IMR-90 (cell line): Measurements from ENCODE around the gene GLO1. TPM values are rescaled to one million over a fixed set of nuclear protein-coding genes. Genes with fewer than 3 reads are reported as not detected.

Experiments used
- ATAC-seq: fragments of 200-7000 bp; cut with Tn5 transposase; 2 replicates; pipeline ENCODE4 v1.9.1; 2020; ENCODE audit warnings: low read depth, mild to moderate bottlenecking, moderate library complexity
- BruUV-seq: library from RNA; stranded (reverse); fragments of 400-500 nt; replicated peaks from 2 replicates; lab custom pipeline; 2021; lab: Mats Ljungman, UMichigan
- CTCF ChIA-PET: fragments of 300-600 bp; formaldehyde crosslinking; extraction: SDS; loops from one replicate; lab custom pipeline; 2021; ENCODE audit warnings: antibody characterized with exemption; lab: Yijun Ruan, JAX
- POLR2A ChIA-PET: fragments of 300-600 bp; sonication (Branson Sonifier 250); formaldehyde crosslinking; loops from one replicate; lab custom pipeline; 2022; ENCODE audit warnings: antibody characterized with exemption; ENCODE audit not compliant: unreplicated experiment; lab: Charles Lee
- DNase-seq: peaks from one replicate; pipeline ENCODE4 v3.0.0; 2013
- H2AFZ ChIP-seq: replicated peaks from 2 replicates; pipeline ENCODE3; 2013; ENCODE audit warnings: low read length, mild to moderate bottlenecking; ENCODE audit not compliant: poor library complexity
- H2AK5ac ChIP-seq: 2 replicates; pipeline ENCODE4 v1.6.1; 2013; ENCODE audit warnings: low read depth, low read length, inconsistent platforms
- H2AK9ac ChIP-seq: replicated peaks from 2 replicates; pipeline ENCODE3; 2013; ENCODE audit warnings: mild to moderate bottlenecking, low read depth, low read length, moderate library complexity; ENCODE audit not compliant: poor library complexity
- H2BK120ac ChIP-seq: 2 replicates; pipeline ENCODE4 v1.6.1; 2013; ENCODE audit warnings: low read depth, low read length, inconsistent platforms
- H2BK15ac ChIP-seq: 3 replicates; pipeline ENCODE4 v1.6.1; 2013; ENCODE audit warnings: low read depth, low read length, inconsistent platforms
- H2BK20ac ChIP-seq: 2 replicates; pipeline ENCODE4 v1.6.1; 2013; ENCODE audit warnings: low read depth, mild to moderate bottlenecking, inconsistent platforms, low read length, moderate library complexity
- H2BK5ac ChIP-seq: 2 replicates; pipeline ENCODE4 v1.6.1; 2013; ENCODE audit warnings: mild to moderate bottlenecking, low read depth, low read length, inconsistent platforms; ENCODE audit not compliant: poor library complexity, severe bottlenecking
- H3K14ac ChIP-seq: replicated peaks from 2 replicates; pipeline ENCODE4 v1.6.1; 2013; ENCODE audit warnings: low read depth, low read length, inconsistent platforms
- H3K18ac ChIP-seq: 2 replicates; pipeline ENCODE4 v1.6.1; 2013; ENCODE audit warnings: low read depth, low read length, control low read depth
- H3K23ac ChIP-seq: 2 replicates; pipeline ENCODE4 v1.6.1; 2013; ENCODE audit warnings: low read depth, low read length, inconsistent platforms
- H3K27ac ChIP-seq: 2 replicates; pipeline ENCODE4 v1.5.1; 2013; ENCODE audit warnings: mild to moderate bottlenecking, control low read depth, low read length; ENCODE audit not compliant: insufficient read depth
- H3K27me3 ChIP-seq: 2 replicates; pipeline ENCODE4 v1.6.1; 2013; ENCODE audit warnings: low read length; ENCODE audit not compliant: control insufficient read depth, insufficient read depth
- H3K36me3 ChIP-seq: 2 replicates; pipeline ENCODE4 v1.6.1; 2013; ENCODE audit warnings: low read length, mixed read lengths; ENCODE audit not compliant: control insufficient read depth, insufficient read depth
- H3K4ac ChIP-seq: 2 replicates; pipeline ENCODE4 v1.6.1; 2013; ENCODE audit warnings: low read depth, low read length, inconsistent platforms
- H3K4me1 ChIP-seq: 2 replicates; pipeline ENCODE4 v1.6.1; 2013; ENCODE audit warnings: low read length, mixed read lengths; ENCODE audit not compliant: control insufficient read depth, insufficient read depth
- H3K4me2 ChIP-seq: 2 replicates; pipeline ENCODE4 v1.6.1; 2013; ENCODE audit warnings: low read depth, mild to moderate bottlenecking, control low read depth, low read length, moderate library complexity
- H3K4me3 ChIP-seq: 2 replicates; pipeline ENCODE4 v1.5.1; 2013; ENCODE audit warnings: low read depth, mild to moderate bottlenecking, control low read depth, low read length, moderate library complexity; ENCODE audit not compliant: insufficient read depth
- H3K56ac ChIP-seq: 2 replicates; pipeline ENCODE4 v1.6.1; 2013; ENCODE audit warnings: low read length, inconsistent platforms; ENCODE audit not compliant: insufficient read depth; ENCODE audit errors: extremely low read depth
- H3K79me1 ChIP-seq, 2 experiments: 2 replicates each; pipeline ENCODE4 v1.6.1; 2013; ENCODE audit warnings: low read length in 2 of 2, inconsistent platforms in 1 of 2, low read depth in 1 of 2
- H3K9ac ChIP-seq: 2 replicates; pipeline ENCODE4 v1.6.1; 2013; ENCODE audit warnings: low read depth, low read length, control low read depth
- H3K9me1 ChIP-seq: 2 replicates; pipeline ENCODE4 v1.6.1; 2013; ENCODE audit warnings: low read length, inconsistent platforms; ENCODE audit not compliant: insufficient read depth
- H3K9me3 ChIP-seq: 2 replicates; pipeline ENCODE4 v1.6.1; 2013; ENCODE audit warnings: low read length; ENCODE audit not compliant: control insufficient read depth, insufficient read depth
- H4K20me1 ChIP-seq: 2 replicates; pipeline ENCODE4 v1.6.1; 2013; ENCODE audit warnings: low read length, inconsistent platforms; ENCODE audit not compliant: insufficient read depth
- H4K5ac ChIP-seq: 2 replicates; pipeline ENCODE4 v1.6.1; 2013; ENCODE audit warnings: mild to moderate bottlenecking, low read depth, low read length, control low read depth
- H4K8ac ChIP-seq, 2 experiments: 2 replicates each; pipeline ENCODE4 v1.6.1; 2013; ENCODE audit warnings: low read depth in 2 of 2, low read length in 2 of 2, control low read depth in 1 of 2, inconsistent platforms in 1 of 2
- H4K91ac ChIP-seq: 2 replicates; pipeline ENCODE4 v1.6.1; 2013; ENCODE audit warnings: low read depth, low read length, inconsistent platforms; ENCODE audit not compliant: insufficient read depth
- BHLHE40 ChIP-seq: fragments of 150-350 bp; IDR thresholded peaks from 2 replicates; pipeline ENCODE4 v1.6.1; 2016; ENCODE audit warnings: mild to moderate bottlenecking, low read depth, low read length
- CEBPB ChIP-seq: IDR thresholded peaks from 2 replicates; pipeline ENCODE4 v1.6.1; 2012; ENCODE audit warnings: low read depth, low read length, improper control_type of control experiment
- CHD1 ChIP-seq: IDR thresholded peaks from 2 replicates; pipeline ENCODE4 v1.6.1; 2012; ENCODE audit warnings: low read depth, low read length, improper control_type of control experiment
- CTCF ChIP-seq: conservative IDR thresholded peaks from 2 replicates; pipeline ENCODE4 v1.5.1; 2012; ENCODE audit warnings: mild to moderate bottlenecking, low read depth, low read length, improper control_type of control experiment
- ELK1 ChIP-seq: fragments of 150-350 bp; IDR thresholded peaks from 2 replicates; pipeline ENCODE4 v1.6.1; 2016; ENCODE audit warnings: low read depth, mild to moderate bottlenecking, low read length, moderate library complexity, borderline replicate concordance
- FOS ChIP-seq: fragments of 150-350 bp; IDR thresholded peaks from 2 replicates; pipeline ENCODE4 v1.6.1; 2016; ENCODE audit warnings: low read depth, low read length
- MAZ ChIP-seq: IDR thresholded peaks from 2 replicates; pipeline ENCODE4 v1.6.1; 2012; ENCODE audit warnings: low read depth, mild to moderate bottlenecking, low read length, improper control_type of control experiment, moderate library complexity, borderline replicate concordance
- MXI1 ChIP-seq: IDR thresholded peaks from 2 replicates; pipeline ENCODE4 v1.6.1; 2012; ENCODE audit warnings: low read depth, mild to moderate bottlenecking, low read length, moderate library complexity, borderline replicate concordance
- NFE2L2 ChIP-seq: fragments of 150-350 bp; IDR thresholded peaks from 2 replicates; pipeline ENCODE4 v1.6.1; 2016; ENCODE audit warnings: low read depth, mild to moderate bottlenecking, low read length
- POLR2A ChIP-seq: IDR thresholded peaks from 2 replicates; pipeline ENCODE4 v1.6.1; 2012; ENCODE audit warnings: mild to moderate bottlenecking, low read depth, low read length
- RAD21 ChIP-seq: IDR thresholded peaks from 2 replicates; pipeline ENCODE4 v1.6.1; 2012; ENCODE audit warnings: low read length, improper control_type of control experiment
- RFX5 ChIP-seq: IDR thresholded peaks from 2 replicates; pipeline ENCODE4 v1.8.0; 2012; ENCODE audit warnings: low read depth, mild to moderate bottlenecking, low read length, moderate library complexity
- SMC3 ChIP-seq: fragments of 150-350 bp; IDR thresholded peaks from 2 replicates; pipeline ENCODE4 v1.6.1; 2016; ENCODE audit warnings: low read depth, mild to moderate bottlenecking, antibody characterized with exemption, low read length, moderate library complexity
- USF2 ChIP-seq: fragments of 150-350 bp; IDR thresholded peaks from 2 replicates; pipeline ENCODE4 v1.6.1; 2017; ENCODE audit warnings: mild to moderate bottlenecking, antibody characterized with exemption, low read length, low read depth
- WGBS, 2 experiments: methylation state at CpG; one replicate each; pipeline versions ENCODE4 v1.1.5 to v1.1.7; 2013; ENCODE audit warnings: missing lambda C conversion rate in 2 of 2; ENCODE audit not compliant: insufficient read length in 1 of 2; ENCODE audit errors: extremely low coverage in 2 of 2; 5-methylcytosine and 5-hydroxymethylcytosine counted together
- dilution Hi-C: fragments of 300-500 bp; cut with HindIII; formaldehyde crosslinking; loops from one replicate; pipeline ENCODE4 v1.14.3; 2018; ENCODE audit warnings: low sequenced_read_pairs; ENCODE audit not compliant: unreplicated experiment
- in situ Hi-C: fragments of 300-500 bp; cut with MboI; formaldehyde crosslinking; loops from 3 replicates; pipeline ENCODE4 v1.14.3; 2019; ENCODE audit warnings: low sequenced_read_pairs, inconsistent platforms, mixed read lengths
- intact Hi-C: fragments of 100-400 bp; cut with micrococcal nuclease; formaldehyde crosslinking; loops from 2 replicates; pipeline ENCODE4 v1.10.0; 2022
- polyA plus RNA-seq, 3 experiments: library from polyadenylated mRNA; depleted of rRNA; stranded (reverse); fragments of >200 nt; gene quantifications; 2 replicates each; pipeline ENCODE4 v1.2.3, GENCODE V29; 2012; ENCODE audit warnings: low replicate concordance in 1 of 3
- total RNA-seq: library from RNA; depleted of rRNA; stranded (reverse); fragments of >200 nt; gene quantifications from 2 replicates; pipeline ENCODE4 v1.2.3, GENCODE V29; 2012

The GLO1 gene
- total and polyA plus RNA-seq, 2 of the 4 experiments (the other 2 are of a cell fraction), result 65.1 to 111 TPM

- H3K18ac ChIP-seq, result no peak overlapping the region
- in situ Hi-C loops, result no loop called here
- no peak overlapping the region for H3K27ac ChIP-seq
- H2BK5ac ChIP-seq, result no peak overlapping the region
- no TSS peak for BruUV-seq
- no peak overlapping the region for H3K23ac ChIP-seq
- H3K4ac ChIP-seq, result no peak overlapping the region
- H3K79me1 ChIP-seq, result peaks cover 18 to 21% of the 10 kb centered on the region in 2 experiments
- H2BK15ac ChIP-seq, result no peak overlapping the region
- WGBS, 2 experiments, result no CpG with 5 or more reads among the region's 1 CpG
- no peak overlapping the region for H3K4me2 ChIP-seq
- H2BK120ac ChIP-seq, result no peak overlapping the region
- ChIA-PET POLR2A (no interaction called here), CTCF (no interaction called here)
- no peaks in the 10 kb centered on the region for H4K20me1 ChIP-seq
- dilution Hi-C loops, result no loop called here
- H2AK9ac ChIP-seq, result no peak overlapping the region
- no peak for ATAC-seq
- no peak overlapping the region for H3K9ac ChIP-seq
- H3K9me1 ChIP-seq, result no peaks in the 10 kb centered on the region
- H2BK20ac ChIP-seq, result no peak overlapping the region
- H3K4me1 ChIP-seq, result peaks cover 2% of the 10 kb centered on the region
- H4K91ac ChIP-seq, result no peak overlapping the region
- intact Hi-C loops, result no loop called here
- TF ChIP-seq ELK1 (no peak), POLR2A (no peak), MAZ (no peak), CTCF (no peak), MXI1 (no peak), USF2 (no peak), CHD1 (no peak), RFX5 (no peak), BHLHE40 (no peak), RAD21 (no peak), FOS (no peak), CEBPB (no peak), NFE2L2 (no peak), SMC3 (no peak)
- peak; percentile 18 for DNase-seq
- no peak overlapping the region for H4K5ac ChIP-seq
- H3K27me3 ChIP-seq, result no peaks in the 10 kb centered on the region
- no peaks in the 10 kb centered on the region for H3K36me3 ChIP-seq
- no peak overlapping the region for H2AFZ ChIP-seq
- no peak overlapping the region for H3K56ac ChIP-seq
- H2AK5ac ChIP-seq, result no peak overlapping the region
- H3K14ac ChIP-seq, result no peak overlapping the region
- peaks cover 3% of the 10 kb centered on the region; the same call in 1 of the 2 replicates for H3K9me3 ChIP-seq
- no peak overlapping the region for H4K8ac ChIP-seq
- H3K4me3 ChIP-seq, result no peak overlapping the region
Observed at GRCh38 chr6:38634518-38634917, 68.4 kb downstream of the GLO1 start.
